Aorta (tissue), 5 donors: ENCODE measurements around the gene SNAP91. TPM values are rescaled to one million over a fixed set of nuclear protein-coding genes. Genes with fewer than 3 reads are reported as not detected.

ENCODE experiments used
- ATAC-seq: fragments of 200-7000 bp; cut with Tn5 transposase; one replicate; pipeline ENCODE4 v1.9.1; 2022; ENCODE audit warnings: moderate library complexity; ENCODE audit not compliant: low FRiP score
- DNase-seq, 2 donors: peaks; one replicate each; pipeline ENCODE4 v3.0.0-alpha.2; 2020
- H3K27ac ChIP-seq, 2 donors: one replicate each; pipeline ENCODE4 v1.5.1; 2013; ENCODE audit warnings: low read length in 2 of 2, mild to moderate bottlenecking in 2 of 2, moderate library complexity in 2 of 2, control low read depth in 1 of 2, inconsistent platforms in 1 of 2, low read depth in 1 of 2
- H3K27me3 ChIP-seq, 2 donors: one replicate each; pipeline ENCODE4 v1.6.1; 2013; ENCODE audit warnings: control low read depth in 1 of 2, low read length in 1 of 2, mild to moderate bottlenecking in 1 of 2, moderate library complexity in 1 of 2; ENCODE audit not compliant: insufficient read depth in 2 of 2, control insufficient read depth in 1 of 2
- H3K36me3 ChIP-seq, 2 donors: one replicate each; pipeline ENCODE4 v1.6.1; 2013; ENCODE audit warnings: control low read depth in 1 of 2, low read length in 1 of 2, mild to moderate bottlenecking in 1 of 2; ENCODE audit not compliant: insufficient read depth in 2 of 2, control insufficient read depth in 1 of 2
- H3K4me1 ChIP-seq, 2 donors: one replicate each; pipeline ENCODE4 v1.6.1; 2013; ENCODE audit warnings: low read length in 2 of 2, control low read depth in 1 of 2, mild to moderate bottlenecking in 1 of 2, moderate library complexity in 1 of 2; ENCODE audit not compliant: insufficient read depth in 2 of 2, control insufficient read depth in 1 of 2
- H3K4me3 ChIP-seq, 2 donors: one replicate each; pipeline ENCODE4 v1.5.1; 2013; ENCODE audit warnings: low read length in 2 of 2, control low read depth in 1 of 2, mild to moderate bottlenecking in 1 of 2
- H3K9me3 ChIP-seq: one replicate; pipeline ENCODE4 v1.6.1; 2013; ENCODE audit warnings: mild to moderate bottlenecking, low read length; ENCODE audit not compliant: control insufficient read depth
- WGBS, 2 donors: extraction: QIAGEN DNeasy Blood & Tissue Kit; methylation state at CpG; one replicate each; pipeline ENCODE4 v1.1.7; 2013; 5-methylcytosine and 5-hydroxymethylcytosine counted together
- intact Hi-C, 2 donors: fragments of 100-400 bp; cut with DNase I; formaldehyde crosslinking; loops; one replicate each; pipeline versions ENCODE4 v1.14.2 to v1.15.0; 2022
- polyA plus RNA-seq, 2 donors: library from polyadenylated mRNA; stranded (reverse); fragments of 200-250 nt; gene quantifications; one replicate each; pipeline ENCODE4 v1.2.3, GENCODE V29; 2013
- total RNA-seq, 2 donors: library from RNA; stranded (reverse); fragmentation: NEBNext Ultra II Directional; extraction: Animal tissue kit (Norgen Biotek cat#: 25700); gene quantifications; one replicate each; pipeline ENCODE4 v1.2.1, GENCODE V29; 2021
- donor health status: healthy with polysubstance abuse.
- donor health status: Bipolar disorder and iron deficiency.
- donor health status: DM: no; HTN: no; CAD: no.
- donor health status: DM: no; HTN: no; CAD: no.
- donor health status: DM: yes; HTN: yes; CAD: no.

The SNAP91 gene
- total and polyA plus RNA-seq, 4 donors = 0.25 to 4.3 (median 1.3) TPM

DNA sequence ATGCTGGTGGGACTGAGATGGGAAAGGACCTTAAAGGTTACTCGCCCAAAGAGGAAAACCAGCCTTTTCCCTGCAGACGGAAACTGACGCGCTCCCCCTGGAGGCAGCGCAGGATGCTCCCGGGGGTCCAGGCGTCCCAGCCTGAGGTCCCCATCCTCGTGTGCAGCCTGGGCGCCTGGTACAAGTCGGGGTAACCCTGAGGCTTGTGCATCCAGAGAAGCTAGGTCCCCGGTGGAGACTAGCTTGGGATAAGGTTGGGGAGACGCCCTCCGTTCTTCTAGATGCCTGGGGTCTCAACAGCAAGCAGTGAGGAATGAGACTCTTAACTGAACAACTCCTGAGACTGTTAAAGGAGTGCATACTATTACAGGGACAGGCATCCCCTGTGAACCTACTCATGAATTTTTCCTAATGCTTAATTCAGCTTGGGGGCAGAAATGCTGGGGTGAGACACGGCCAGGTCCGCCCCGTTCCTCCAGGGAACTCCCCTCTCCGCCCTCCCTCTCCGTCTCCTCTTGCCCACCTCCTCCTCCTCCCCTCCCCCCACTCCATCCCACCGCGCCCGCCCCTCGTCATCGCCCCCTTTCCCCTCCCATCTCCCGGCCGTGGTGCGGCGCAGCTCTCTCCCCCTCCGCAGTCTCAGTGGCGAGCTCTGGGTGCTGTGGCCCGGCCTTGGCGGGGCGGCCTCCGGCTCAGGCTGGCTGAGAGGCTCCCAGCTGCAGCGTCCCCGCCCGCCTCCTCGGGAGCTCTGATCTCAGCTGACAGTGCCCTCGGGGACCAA lies 196.8 kb downstream of the SNAP91 start, which contains the start of gene PRSS35:
Gene PRSS35 (plus strand): TSS at position 634 of the 781 bp plus-strand sequence. CDS start 10,908 bp downstream, outside the sequence.
- ATAC-seq = peak; percentile 92
- no peaks in the 10 kb centered on the region for H3K9me3 ChIP-seq
- DNase-seq = peak; percentile 78 to 88
- H3K4me3 ChIP-seq = peak within 1 kb of the TSS; percentile 41 to 42
- no peaks in the 10 kb centered on the region for H3K27me3 ChIP-seq
- peak within 1 kb of the TSS in 1 of 2 donors; percentile 41 for H3K27ac ChIP-seq
- WGBS, 2 donors = 1 to 2% methylated on average over 23 to 38 of the region's 38 CpGs
- no peaks in the 10 kb centered on the region for H3K4me1 ChIP-seq
- H3K36me3 ChIP-seq = no peaks in the 10 kb centered on the region
- intact Hi-C loops = loop anchor here (2.0 to 5.0 kb wide), 3 partner anchors 80 to 445 kb away; partner anchors contain the start of genes ME1 (in 2 of the 2) and DOP1A (in 1 of the 2)

DNA sequence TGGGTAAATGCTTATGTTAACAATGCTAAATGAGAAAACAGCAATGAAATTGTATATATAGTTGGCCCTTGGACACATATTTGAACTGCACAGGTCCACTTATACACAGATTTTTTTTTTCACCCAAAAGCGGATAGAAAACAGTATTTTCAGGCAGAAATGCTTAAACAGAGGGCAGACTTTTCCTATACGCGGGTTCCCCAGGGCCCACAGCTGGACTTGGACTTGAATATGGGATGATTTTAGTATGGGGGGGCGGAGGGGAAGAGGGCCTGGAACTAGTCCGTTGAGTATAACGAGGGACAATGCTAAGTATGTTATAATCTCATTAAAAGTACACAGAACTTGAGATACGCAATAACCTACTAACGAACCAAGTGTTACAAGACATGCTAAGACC lies 197.6 kb downstream of the SNAP91 start:
- 77 to 78% methylated on average over 8 of the region's 8 CpGs for WGBS, 2 donors
- H3K4me1 ChIP-seq = no peaks in the 10 kb centered on the region
- intact Hi-C loops = loop anchor here (5.0 kb wide), 1 partner anchor 79 kb away; the partner anchor contains the start of gene ME1 (in 2 of the 2)
- DNase-seq (no peak), ATAC-seq (no peak)
- no peaks in the 10 kb centered on the region for H3K36me3 ChIP-seq
- no peak overlapping the region for H3K27ac ChIP-seq
- no peaks in the 10 kb centered on the region for H3K9me3 ChIP-seq
- no peak overlapping the region for H3K4me3 ChIP-seq
- H3K27me3 ChIP-seq = no peaks in the 10 kb centered on the region

GRCh38 chr6:83510791-83511190 lies 198.1 kb downstream of the SNAP91 start:
- Histone ChIP-seq H3K9me3 (no peaks in the 10 kb centered on the region), H3K27me3 (no peaks in the 10 kb centered on the region), H3K36me3 (no peaks in the 10 kb centered on the region), H3K4me1 (no peaks in the 10 kb centered on the region), H3K4me3 (no peak overlapping the region), H3K27ac (no peak overlapping the region)
- intact Hi-C loops = loop anchor here (5.0 kb wide), 1 partner anchor 78 kb away; the partner anchor contains the start of gene ME1 (in 2 of the 2)
- ATAC-seq (no peak), DNase-seq (no peak)
- 76 to 84% methylated on average over 3 of the region's 3 CpGs for WGBS, 2 donors

GRCh38 chr6:83509441-83509840 lies 199.5 kb downstream of the SNAP91 start:
- H3K27ac ChIP-seq = peak overlapping the region; percentile 20 to 52
- 23 to 26% methylated on average over 1 of the region's 1 CpG for WGBS, 2 donors
- no peaks in the 10 kb centered on the region for H3K27me3 ChIP-seq
- H3K36me3 ChIP-seq = no peaks in the 10 kb centered on the region
- DNase-seq = no peak
- no peak for ATAC-seq
- H3K4me3 ChIP-seq = no peak overlapping the region
- no peaks in the 10 kb centered on the region for H3K4me1 ChIP-seq
- H3K9me3 ChIP-seq = no peaks in the 10 kb centered on the region
- intact Hi-C loops = no loop called here

- Histone ChIP-seq H3K36me3 (no peaks in the 10 kb centered on the region), H3K4me3 (no peak overlapping the region), H3K9me3 (no peaks in the 10 kb centered on the region), H3K4me1 (no peaks in the 10 kb centered on the region), H3K27me3 (no peaks in the 10 kb centered on the region), H3K27ac (no peak overlapping the region)
- ATAC-seq = peak; percentile 48
- DNase-seq = peak in 1 of 2 donors; percentile 52
- intact Hi-C loops = no loop called here
- 47 to 48% methylated on average over 4 of the region's 4 CpGs for WGBS, 2 donors
Observed at GRCh38 chr6:83505356-83505755, 203.5 kb downstream of the SNAP91 start.

Other genes with a start within 250 kb of the SNAP91 start
- gene PRSS35, start 196.6 kb downstream of the SNAP91 start, total RNA-seq = 1 to 10 TPM; 4.1 to 4.7 TPM
- 1 to 10 TPM; 4.3 to 8.2 TPM for gene PRSS35, start 196.6 kb downstream of the SNAP91 start, polyA plus RNA-seq
- not detected for gene RIPPLY2, start 144.3 kb upstream of the SNAP91 start, total RNA-seq
- under 1 TPM in 1 of 2 donors, not detected in 1; 0.05 TPM for gene RIPPLY2, start 144.3 kb upstream of the SNAP91 start, polyA plus RNA-seq
- gene CYB5R4, start 150.6 kb upstream of the SNAP91 start, total RNA-seq = 10 to 100 TPM; 19.4 to 22.8 TPM
- 10 to 100 TPM in 1 of 2 donors, 1 to 10 TPM in 1; 4.6 to 19.5 TPM for gene CYB5R4, start 150.6 kb upstream of the SNAP91 start, polyA plus RNA-seq